ENCODE measurements around the gene SIRT5.

DNA sequence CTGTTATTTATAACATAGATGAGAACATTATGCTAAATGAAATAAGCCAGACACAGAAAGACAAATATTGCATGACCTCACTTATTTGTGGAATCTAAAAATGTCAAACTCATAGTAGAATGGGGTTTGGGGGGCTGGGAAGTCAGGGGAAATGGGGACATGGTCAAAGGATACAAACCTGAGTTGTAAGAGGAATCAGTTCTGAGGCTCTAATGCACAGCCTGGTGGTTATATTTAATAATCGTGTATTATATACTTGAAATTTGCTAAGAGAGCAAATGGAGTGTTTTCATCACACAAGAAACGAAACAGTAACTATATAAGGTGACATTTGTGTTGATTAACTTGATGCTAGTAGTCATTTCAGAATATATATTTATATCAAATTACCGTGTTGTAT, 46.2 kb upstream of the SIRT5 start:
- TF ChIP-seq, protein P1, sequence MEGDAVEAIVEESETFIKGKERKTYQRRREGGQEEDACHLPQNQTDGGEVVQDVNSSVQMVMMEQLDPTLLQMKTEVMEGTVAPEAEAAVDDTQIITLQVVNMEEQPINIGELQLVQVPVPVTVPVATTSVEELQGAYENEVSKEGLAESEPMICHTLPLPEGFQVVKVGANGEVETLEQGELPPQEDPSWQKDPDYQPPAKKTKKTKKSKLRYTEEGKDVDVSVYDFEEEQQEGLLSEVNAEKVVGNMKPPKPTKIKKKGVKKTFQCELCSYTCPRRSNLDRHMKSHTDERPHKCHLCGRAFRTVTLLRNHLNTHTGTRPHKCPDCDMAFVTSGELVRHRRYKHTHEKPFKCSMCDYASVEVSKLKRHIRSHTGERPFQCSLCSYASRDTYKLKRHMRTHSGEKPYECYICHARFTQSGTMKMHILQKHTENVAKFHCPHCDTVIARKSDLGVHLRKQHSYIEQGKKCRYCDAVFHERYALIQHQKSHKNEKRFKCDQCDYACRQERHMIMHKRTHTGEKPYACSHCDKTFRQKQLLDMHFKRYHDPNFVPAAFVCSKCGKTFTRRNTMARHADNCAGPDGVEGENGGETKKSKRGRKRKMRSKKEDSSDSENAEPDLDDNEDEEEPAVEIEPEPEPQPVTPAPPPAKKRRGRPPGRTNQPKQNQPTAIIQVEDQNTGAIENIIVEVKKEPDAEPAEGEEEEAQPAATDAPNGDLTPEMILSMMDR (conservative IDR thresholded peaks at IDR 0.05; ENCODE audit: low read length), result peak; percentile 26; the same call in 1 of the 2 replicates
- TF ChIP-seq EZH2phosphoT487 (IDR thresholded peaks at IDR 0.05; ENCODE audit: borderline replicate concordance), result no peak
